Kidney epithelial cell (primary cell): Measurements from ENCODE around the gene CBX4. TPM values are rescaled to one million over a fixed set of nuclear protein-coding genes. Genes with fewer than 3 reads are reported as not detected.

ENCODE experiments used
- DNase-seq: peaks from one replicate; pipeline ENCODE4 v3.0.0-alpha.2; 2010; ENCODE audit warnings: low read depth
- H3K27me3 ChIP-seq: 2 replicates; pipeline ENCODE4 v1.6.0; 2011; ENCODE audit warnings: low read length; ENCODE audit not compliant: control insufficient read depth, insufficient read depth
- H3K36me3 ChIP-seq: 2 replicates; pipeline ENCODE4 v1.5.1; 2011; ENCODE audit warnings: low read length; ENCODE audit not compliant: control insufficient read depth, insufficient read depth
- H3K4me3 ChIP-seq: 2 replicates; pipeline ENCODE4 v1.5.1; 2011; ENCODE audit warnings: low read depth, mild to moderate bottlenecking, control low read depth, low read length
- total RNA-seq: library from RNA; depleted of rRNA; stranded (reverse); fragments of >200 nt; gene quantifications from 2 replicates; pipeline ENCODE4 v1.2.3, GENCODE V29; 2015
- TF ChIP-seq, protein P1 (sequence below): IDR thresholded peaks from 2 replicates; pipeline ENCODE4 v1.5.1; 2011; ENCODE audit warnings: mild to moderate bottlenecking, moderate library complexity, low read length, control low read depth, inconsistent platforms; ENCODE audit not compliant: insufficient read depth, poor library complexity, severe bottlenecking

The CBX4 gene
- total RNA-seq, 1 donor from 2014 or later: 24.0 TPM

GRCh38 chr17:79785017-79785899, 54.0 kb downstream of the CBX4 start:
- no peak overlapping the region for H3K4me3 ChIP-seq
- H3K36me3 ChIP-seq: no peaks in the 10 kb centered on the region
- H3K27me3 ChIP-seq: peaks cover 25% of the 10 kb centered on the region
- TF ChIP-seq, protein P1, sequence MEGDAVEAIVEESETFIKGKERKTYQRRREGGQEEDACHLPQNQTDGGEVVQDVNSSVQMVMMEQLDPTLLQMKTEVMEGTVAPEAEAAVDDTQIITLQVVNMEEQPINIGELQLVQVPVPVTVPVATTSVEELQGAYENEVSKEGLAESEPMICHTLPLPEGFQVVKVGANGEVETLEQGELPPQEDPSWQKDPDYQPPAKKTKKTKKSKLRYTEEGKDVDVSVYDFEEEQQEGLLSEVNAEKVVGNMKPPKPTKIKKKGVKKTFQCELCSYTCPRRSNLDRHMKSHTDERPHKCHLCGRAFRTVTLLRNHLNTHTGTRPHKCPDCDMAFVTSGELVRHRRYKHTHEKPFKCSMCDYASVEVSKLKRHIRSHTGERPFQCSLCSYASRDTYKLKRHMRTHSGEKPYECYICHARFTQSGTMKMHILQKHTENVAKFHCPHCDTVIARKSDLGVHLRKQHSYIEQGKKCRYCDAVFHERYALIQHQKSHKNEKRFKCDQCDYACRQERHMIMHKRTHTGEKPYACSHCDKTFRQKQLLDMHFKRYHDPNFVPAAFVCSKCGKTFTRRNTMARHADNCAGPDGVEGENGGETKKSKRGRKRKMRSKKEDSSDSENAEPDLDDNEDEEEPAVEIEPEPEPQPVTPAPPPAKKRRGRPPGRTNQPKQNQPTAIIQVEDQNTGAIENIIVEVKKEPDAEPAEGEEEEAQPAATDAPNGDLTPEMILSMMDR: no peak
- no peak for DNase-seq

DNA sequence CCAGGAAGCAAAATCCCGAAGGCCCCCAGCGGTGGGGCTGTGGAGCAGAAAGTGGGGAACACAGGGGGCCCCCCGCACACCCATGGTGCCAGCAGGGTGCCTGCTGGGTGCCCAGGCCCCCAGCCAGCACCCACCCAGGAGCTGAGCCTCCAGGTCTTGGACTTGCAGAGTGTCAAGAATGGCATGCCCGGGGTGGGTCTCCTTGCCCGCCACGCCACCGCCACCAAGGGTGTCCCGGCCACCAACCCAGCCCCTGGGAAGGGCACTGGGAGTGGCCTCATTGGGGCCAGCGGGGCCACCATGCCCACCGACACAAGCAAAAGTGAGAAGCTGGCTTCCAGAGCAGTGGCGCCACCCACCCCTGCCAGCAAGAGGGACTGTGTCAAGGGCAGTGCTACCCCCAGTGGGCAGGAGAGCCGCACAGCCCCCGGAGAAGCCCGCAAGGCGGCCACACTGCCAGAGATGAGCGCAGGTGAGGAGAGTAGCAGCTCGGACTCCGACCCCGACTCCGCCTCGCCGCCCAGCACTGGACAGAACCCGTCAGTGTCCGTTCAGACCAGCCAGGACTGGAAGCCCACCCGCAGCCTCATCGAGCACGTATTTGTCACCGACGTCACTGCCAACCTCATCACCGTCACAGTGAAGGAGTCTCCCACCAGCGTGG, 54.8 kb downstream of the CBX4 start:
- TF ChIP-seq, protein P1: no peak
- no peak for DNase-seq

DNA sequence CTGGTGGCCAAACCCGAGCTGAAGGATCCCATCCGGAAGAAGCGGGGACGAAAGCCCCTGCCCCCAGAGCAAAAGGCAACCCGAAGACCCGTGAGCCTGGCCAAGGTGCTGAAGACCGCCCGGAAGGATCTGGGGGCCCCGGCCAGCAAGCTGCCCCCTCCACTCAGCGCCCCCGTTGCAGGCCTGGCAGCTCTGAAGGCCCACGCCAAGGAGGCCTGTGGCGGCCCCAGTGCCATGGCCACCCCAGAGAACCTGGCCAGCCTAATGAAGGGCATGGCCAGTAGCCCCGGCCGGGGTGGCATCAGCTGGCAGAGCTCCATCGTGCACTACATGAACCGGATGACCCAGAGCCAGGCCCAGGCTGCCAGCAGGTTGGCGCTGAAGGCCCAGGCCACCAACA, 55.3 kb downstream of the CBX4 start:
- Histone ChIP-seq H3K27me3 (peaks cover 15% of the 10 kb centered on the region), H3K4me3 (no peak overlapping the region), H3K36me3 (no peaks in the 10 kb centered on the region)
- TF ChIP-seq, protein P1: no peak
- DNase-seq: no peak

More for the DNA sequence above, 54.8 kb downstream of the CBX4 start:
- Histone ChIP-seq H3K27me3 (peaks cover 18% of the 10 kb centered on the region), H3K4me3 (no peak overlapping the region), H3K36me3 (no peaks in the 10 kb centered on the region)

Other genes starting within 250 kb of the CBX4 start
- not detected in 2 replicates for gene RBFOX3, start 228.4 kb downstream of the CBX4 start, total RNA-seq
- gene ENPP7, start 108.5 kb downstream of the CBX4 start, total RNA-seq: not detected in 2 replicates
- 11.9 and 15.8 TPM in 2 replicates for gene CBX2, start 61.3 kb downstream of the CBX4 start, total RNA-seq
- 2.5 and 2.7 TPM in 2 replicates for gene CBX8, start 42.4 kb downstream of the CBX4 start, total RNA-seq
- gene TBC1D16, start 196.4 kb upstream of the CBX4 start, total RNA-seq: 54.5 and 58.5 TPM in 2 replicates
- gene CCDC40, start 197.2 kb upstream of the CBX4 start, total RNA-seq: 4.4 and 4.8 TPM in 2 replicates